Glutamatergic neuron (in vitro differentiated cells): Measurements from ENCODE around the gene C6orf136. TPM values are rescaled to one million over a fixed set of nuclear protein-coding genes. Genes with fewer than 3 reads are reported as not detected.

Experiments
- DNase-seq: peaks from one replicate; pipeline ENCODE4 v3.0.0; 2022
- H3K27ac Mint-ChIP-seq: one replicate; pipeline ENCODE4 v1.8.0; 2020; ENCODE audit warnings: mild to moderate bottlenecking, mixed read lengths, inconsistent platforms; ENCODE audit not compliant: unreplicated experiment
- H3K27me3 Mint-ChIP-seq: one replicate; pipeline ENCODE4 v1.8.0; 2020; ENCODE audit warnings: mild to moderate bottlenecking, moderate library complexity, mixed read lengths, inconsistent platforms; ENCODE audit not compliant: unreplicated experiment
- H3K36me3 Mint-ChIP-seq: one replicate; pipeline ENCODE4 v1.8.0; 2020; ENCODE audit warnings: mild to moderate bottlenecking, mixed read lengths, inconsistent platforms; ENCODE audit not compliant: unreplicated experiment
- H3K4me1 Mint-ChIP-seq: one replicate; pipeline ENCODE4 v1.8.0; 2020; ENCODE audit warnings: mild to moderate bottlenecking, low read depth, mixed read lengths, inconsistent platforms; ENCODE audit not compliant: unreplicated experiment
- H3K4me3 Mint-ChIP-seq: one replicate; pipeline ENCODE4 v1.8.0; 2020; ENCODE audit warnings: mild to moderate bottlenecking, mixed read lengths, inconsistent platforms; ENCODE audit not compliant: unreplicated experiment
- H3K9me3 Mint-ChIP-seq: one replicate; pipeline ENCODE4 v1.8.0; 2020; ENCODE audit warnings: mild to moderate bottlenecking, moderate library complexity, mixed read lengths, inconsistent platforms; ENCODE audit not compliant: unreplicated experiment
- total RNA-seq: library from RNA; stranded (reverse); fragmentation: NEBNext Ultra II Directional; extraction: Animal tissue kit (Norgen Biotek cat#: 25700); gene quantifications from one replicate; pipeline ENCODE4 v1.2.1, GENCODE V29; 2021; ENCODE audit not compliant: unreplicated experiment
- TF ChIP-seq, protein P1 (sequence below): fragments of 200-600 bp; sonication (generic); IDR thresholded peaks from one replicate; pipeline ENCODE4 v1.5.0; 2021; ENCODE audit not compliant: partially characterized antibody, unreplicated experiment

C6orf136 gene
- total RNA-seq, 1 donor from 2014 or later = 13.7 TPM

GRCh38 chr6:30678964-30679726, 32.2 kb downstream of the C6orf136 start:
- H3K4me3 Mint-ChIP-seq = peak overlapping the region; percentile 90
- peaks cover 6% of the 10 kb centered on the region for H3K36me3 Mint-ChIP-seq
- peak; percentile 95 for DNase-seq
- H3K27ac Mint-ChIP-seq = peak overlapping the region; percentile 55
- TF ChIP-seq, protein P1, sequence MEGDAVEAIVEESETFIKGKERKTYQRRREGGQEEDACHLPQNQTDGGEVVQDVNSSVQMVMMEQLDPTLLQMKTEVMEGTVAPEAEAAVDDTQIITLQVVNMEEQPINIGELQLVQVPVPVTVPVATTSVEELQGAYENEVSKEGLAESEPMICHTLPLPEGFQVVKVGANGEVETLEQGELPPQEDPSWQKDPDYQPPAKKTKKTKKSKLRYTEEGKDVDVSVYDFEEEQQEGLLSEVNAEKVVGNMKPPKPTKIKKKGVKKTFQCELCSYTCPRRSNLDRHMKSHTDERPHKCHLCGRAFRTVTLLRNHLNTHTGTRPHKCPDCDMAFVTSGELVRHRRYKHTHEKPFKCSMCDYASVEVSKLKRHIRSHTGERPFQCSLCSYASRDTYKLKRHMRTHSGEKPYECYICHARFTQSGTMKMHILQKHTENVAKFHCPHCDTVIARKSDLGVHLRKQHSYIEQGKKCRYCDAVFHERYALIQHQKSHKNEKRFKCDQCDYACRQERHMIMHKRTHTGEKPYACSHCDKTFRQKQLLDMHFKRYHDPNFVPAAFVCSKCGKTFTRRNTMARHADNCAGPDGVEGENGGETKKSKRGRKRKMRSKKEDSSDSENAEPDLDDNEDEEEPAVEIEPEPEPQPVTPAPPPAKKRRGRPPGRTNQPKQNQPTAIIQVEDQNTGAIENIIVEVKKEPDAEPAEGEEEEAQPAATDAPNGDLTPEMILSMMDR = peak; percentile 92
- peaks cover 28% of the 10 kb centered on the region for H3K4me1 Mint-ChIP-seq
- H3K9me3 Mint-ChIP-seq = peaks cover 10% of the 10 kb centered on the region
- H3K27me3 Mint-ChIP-seq = peaks cover 11% of the 10 kb centered on the region

- TF ChIP-seq, protein P1 = no peak
- peaks cover 29% of the 10 kb centered on the region for H3K4me1 Mint-ChIP-seq
- DNase-seq = no peak
- peak overlapping the region; percentile 90 for H3K4me3 Mint-ChIP-seq
- H3K9me3 Mint-ChIP-seq = peaks cover 13% of the 10 kb centered on the region
- peaks cover 6% of the 10 kb centered on the region for H3K36me3 Mint-ChIP-seq
- peak overlapping the region; percentile 52 for H3K27ac Mint-ChIP-seq
- H3K27me3 Mint-ChIP-seq = peaks cover 13% of the 10 kb centered on the region
Observed at GRCh38 chr6:30679765-30680535, 33.0 kb downstream of the C6orf136 start.

DNA sequence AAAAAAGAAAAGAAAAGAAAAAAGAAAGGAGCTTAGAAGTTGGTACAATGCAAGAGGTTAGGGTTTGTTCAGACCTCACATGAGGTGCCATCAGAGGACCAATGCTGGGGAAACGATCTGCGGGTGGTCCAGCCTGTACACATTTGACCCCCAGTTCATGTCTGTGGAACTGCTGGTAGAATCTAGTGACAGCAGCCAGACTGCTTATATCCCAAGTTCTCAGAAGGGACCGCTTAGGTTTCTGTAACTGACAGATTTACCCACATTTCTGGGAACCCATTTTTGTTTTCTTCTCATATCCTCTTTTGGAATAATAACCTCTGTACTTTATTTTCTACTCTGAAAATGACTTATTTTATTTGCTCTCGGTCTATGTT, 34.8 kb downstream of the C6orf136 start:
- DNase-seq = no peak
- Mint-ChIP-seq H3K27ac (peak overlapping the region; percentile 62), H3K4me1 (peaks cover 35% of the 10 kb centered on the region), H3K4me3 (peak overlapping the region; percentile 97), H3K27me3 (peaks cover 24% of the 10 kb centered on the region), H3K36me3 (peaks cover 5% of the 10 kb centered on the region), H3K9me3 (peaks cover 12% of the 10 kb centered on the region)
- TF ChIP-seq, protein P1 = no peak

GRCh38 chr6:30682143-30683117, 35.5 kb downstream of the C6orf136 start:
- peaks cover 35% of the 10 kb centered on the region for H3K4me1 Mint-ChIP-seq

More at GRCh38 chr6:30682143-30683117, 35.5 kb downstream of the C6orf136 start:
- Mint-ChIP-seq H3K36me3 (peaks cover 5% of the 10 kb centered on the region), H3K4me3 (peak overlapping the region; percentile 97), H3K27me3 (peaks cover 24% of the 10 kb centered on the region), H3K27ac (peak overlapping the region; percentile 86), H3K9me3 (peaks cover 12% of the 10 kb centered on the region)
- TF ChIP-seq, protein P1 = no peak
- no peak for DNase-seq
